Thyroid gland (tissue), 4 donors: ENCODE results near the gene RESF1. TPM values are rescaled to one million over a fixed set of nuclear protein-coding genes. Genes with fewer than 3 reads are reported as not detected.

Source experiments
- DNase-seq, 2 donors: peaks; one replicate each; pipeline ENCODE4 v3.0.0-alpha.2; 2019
- H3K27ac ChIP-seq, 3 donors: fragments of 200-600 bp; sonication (generic); 1 replicate in 2 of 3; 2 replicates in 1 of 3; pipeline ENCODE4 v1.5.1; 2016 to 2019; ENCODE audit warnings: mild to moderate bottlenecking in 1 of 3, moderate library complexity in 1 of 3
- H3K27me3 ChIP-seq: fragments of 200-600 bp; sonication (generic); one replicate; pipeline ENCODE4 v1.5.1; 2019
- H3K36me3 ChIP-seq, 2 donors: fragments of 200-600 bp; sonication (generic); one replicate each; pipeline ENCODE4 v1.5.1; 2016 to 2019
- H3K4me1 ChIP-seq, 2 donors: fragments of 200-600 bp; sonication (generic); one replicate each; pipeline ENCODE4 v1.5.1; 2017 to 2019
- H3K4me3 ChIP-seq, 3 donors: fragments of 200-600 bp; sonication (generic); replicated peaks in 1 of 3; 1 replicate in 2 of 3; 2 replicates in 1 of 3; pipeline ENCODE4 v1.5.1; 2016; ENCODE audit warnings: mild to moderate bottlenecking in 1 of 3
- H3K9me3 ChIP-seq: fragments of 200-600 bp; sonication (generic); one replicate; pipeline ENCODE4 v1.5.1; 2017
- POLR2A ChIP-seq, 2 donors: fragments of 450-650 bp; IDR thresholded peaks; one replicate each; pipeline ENCODE4 v1.6.1; 2017; ENCODE audit warnings: antibody characterized with exemption in 2 of 2, mild to moderate bottlenecking in 2 of 2, moderate library complexity in 1 of 2
- WGBS, 2 donors: methylation state at CpG; one replicate each; pipeline ENCODE4 v1.1.5; 2017; 5-methylcytosine and 5-hydroxymethylcytosine counted together
- intact Hi-C: fragments of 100-400 bp; cut with DNase I; formaldehyde crosslinking; loops from one replicate; pipeline ENCODE4 v1.15.1; 2023
- total RNA-seq, 4 donors: library from RNA; depleted of rRNA; stranded (reverse); fragments of >200 nt; gene quantifications; one replicate each; pipeline ENCODE4 v1.2.3, GENCODE V29; 2016
- TF ChIP-seq, protein P1 (sequence below), 6 experiments: fragments of 200-600 bp in 3 of 6; fragments of 450-650 bp in 3 of 6; sonication (generic) in 3 of 6; IDR thresholded peaks; one replicate each; pipeline ENCODE4 v1.5.1; 2016 to 2019; ENCODE audit warnings: antibody characterized with exemption in 6 of 6, mild to moderate bottlenecking in 2 of 6, inconsistent platforms in 1 of 6, moderate library complexity in 1 of 6

The RESF1 gene
- total RNA-seq, 4 donors from 2014 or later, result 62.5 to 75.1 (median 63.3) TPM

DNA sequence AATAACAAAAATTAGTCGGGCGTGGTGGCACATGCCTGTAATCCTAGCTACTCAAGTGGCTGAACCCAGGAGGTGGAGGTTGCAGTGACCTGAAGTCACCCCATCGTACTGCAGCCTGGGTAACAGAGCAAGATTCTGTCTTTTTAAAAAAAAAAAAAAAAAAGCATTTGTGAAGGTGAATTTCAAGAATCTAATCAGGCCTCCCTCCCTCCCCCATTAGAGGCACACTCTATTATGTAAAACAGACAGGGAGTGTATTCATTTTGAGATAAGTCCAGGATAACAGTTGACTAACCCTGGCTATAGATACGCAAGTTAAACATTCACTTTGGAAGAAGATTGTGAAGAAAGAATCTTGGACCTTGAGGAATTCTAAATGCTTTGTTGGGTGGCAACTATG is 2.9 kb downstream of the RESF1 start:
- Histone ChIP-seq H3K36me3 (peaks cover 0 to 7% of the 10 kb centered on the region in 2 donors), H3K9me3 (no peaks in the 10 kb centered on the region), H3K4me1 (peaks cover 34 to 45% of the 10 kb centered on the region in 2 donors), H3K27ac (peak overlapping the region in 1 of 3 donors; percentile 4), H3K27me3 (no peaks in the 10 kb centered on the region), H3K4me3 (no peak overlapping the region)
- DNase-seq, result peak; percentile 57 to 72
- TF ChIP-seq, protein P1, sequence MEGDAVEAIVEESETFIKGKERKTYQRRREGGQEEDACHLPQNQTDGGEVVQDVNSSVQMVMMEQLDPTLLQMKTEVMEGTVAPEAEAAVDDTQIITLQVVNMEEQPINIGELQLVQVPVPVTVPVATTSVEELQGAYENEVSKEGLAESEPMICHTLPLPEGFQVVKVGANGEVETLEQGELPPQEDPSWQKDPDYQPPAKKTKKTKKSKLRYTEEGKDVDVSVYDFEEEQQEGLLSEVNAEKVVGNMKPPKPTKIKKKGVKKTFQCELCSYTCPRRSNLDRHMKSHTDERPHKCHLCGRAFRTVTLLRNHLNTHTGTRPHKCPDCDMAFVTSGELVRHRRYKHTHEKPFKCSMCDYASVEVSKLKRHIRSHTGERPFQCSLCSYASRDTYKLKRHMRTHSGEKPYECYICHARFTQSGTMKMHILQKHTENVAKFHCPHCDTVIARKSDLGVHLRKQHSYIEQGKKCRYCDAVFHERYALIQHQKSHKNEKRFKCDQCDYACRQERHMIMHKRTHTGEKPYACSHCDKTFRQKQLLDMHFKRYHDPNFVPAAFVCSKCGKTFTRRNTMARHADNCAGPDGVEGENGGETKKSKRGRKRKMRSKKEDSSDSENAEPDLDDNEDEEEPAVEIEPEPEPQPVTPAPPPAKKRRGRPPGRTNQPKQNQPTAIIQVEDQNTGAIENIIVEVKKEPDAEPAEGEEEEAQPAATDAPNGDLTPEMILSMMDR (IDR thresholded peaks at IDR 0.05), result no peak
- TF ChIP-seq POLR2A (IDR thresholded peaks at IDR 0.05), result no peak
- intact Hi-C loops, result loop anchor here (5.0 kb wide), 1 partner anchor 300 kb away; no protein-coding TSS in a partner anchor
- WGBS, 2 donors, result 46 to 60% methylated on average over 4 of the region's 4 CpGs

DNA sequence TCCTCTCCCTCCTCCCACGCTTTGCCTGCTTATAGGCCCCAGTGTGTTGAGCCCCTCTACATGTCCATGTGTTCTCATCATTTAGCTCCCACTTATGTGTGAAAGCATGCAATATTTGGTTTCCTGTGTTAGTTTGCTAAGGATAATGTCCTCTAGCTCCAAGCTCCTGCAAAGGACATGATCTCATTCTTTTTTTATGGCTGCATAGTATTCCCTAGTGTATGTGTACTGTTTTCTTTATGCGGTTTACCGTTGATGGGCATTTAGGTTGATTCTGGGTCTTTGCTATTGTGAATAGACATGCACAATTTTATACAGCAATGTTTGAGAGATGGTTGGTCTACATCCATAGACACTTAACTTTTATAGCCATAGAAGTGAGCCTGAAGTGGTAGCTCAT is 5.1 kb downstream of the RESF1 start:
- intact Hi-C loops, result loop anchor here (5.0 kb wide), 1 partner anchor 302 kb away; no protein-coding TSS in a partner anchor
- TF ChIP-seq, protein P1 (IDR thresholded peaks at IDR 0.05), result no peak
- no peaks in the 10 kb centered on the region for H3K9me3 ChIP-seq
- H3K36me3 ChIP-seq, result peaks cover 0 to 7% of the 10 kb centered on the region in 2 donors
- no peak overlapping the region for H3K4me3 ChIP-seq
- H3K27me3 ChIP-seq, result no peaks in the 10 kb centered on the region
- H3K4me1 ChIP-seq, result peaks cover 29 to 55% of the 10 kb centered on the region in 2 donors
- H3K27ac ChIP-seq, result no peak overlapping the region
- no peak for DNase-seq
- WGBS, 2 donors, result 97 to 99% methylated on average over 3 of the region's 3 CpGs

DNA sequence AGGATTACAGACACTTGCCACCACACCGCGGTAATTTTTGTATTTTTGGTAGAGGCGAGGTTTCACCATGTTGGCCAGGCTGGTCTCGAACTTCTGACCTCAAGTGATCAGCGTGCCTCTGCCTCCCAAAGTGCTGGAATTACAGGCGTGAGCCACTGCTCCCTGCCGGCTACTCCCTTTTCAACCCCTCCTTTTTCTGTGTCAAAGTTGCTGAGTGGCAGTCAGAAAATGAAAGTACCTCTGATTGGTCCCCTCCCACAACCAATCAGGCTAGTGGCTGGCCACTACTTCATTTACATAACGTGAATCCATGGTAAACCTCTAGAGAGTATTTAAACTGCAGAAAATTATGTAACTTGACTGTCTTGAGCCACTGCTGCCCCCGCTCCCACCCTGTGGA is 5.9 kb downstream of the RESF1 start:
- Histone ChIP-seq H3K36me3 (peaks cover 0 to 7% of the 10 kb centered on the region in 2 donors), H3K4me1 (peaks cover 29 to 55% of the 10 kb centered on the region in 2 donors), H3K27ac (no peak overlapping the region), H3K27me3 (no peaks in the 10 kb centered on the region), H3K9me3 (no peaks in the 10 kb centered on the region), H3K4me3 (no peak overlapping the region)
- intact Hi-C loops, result no loop called here
- TF ChIP-seq, protein P1 (IDR thresholded peaks at IDR 0.05), result no peak
- no peak for TF ChIP-seq POLR2A (IDR thresholded peaks at IDR 0.05)
- no peak for DNase-seq
- 91 to 95% methylated on average over 9 of the region's 9 CpGs for WGBS, 2 donors

DNA sequence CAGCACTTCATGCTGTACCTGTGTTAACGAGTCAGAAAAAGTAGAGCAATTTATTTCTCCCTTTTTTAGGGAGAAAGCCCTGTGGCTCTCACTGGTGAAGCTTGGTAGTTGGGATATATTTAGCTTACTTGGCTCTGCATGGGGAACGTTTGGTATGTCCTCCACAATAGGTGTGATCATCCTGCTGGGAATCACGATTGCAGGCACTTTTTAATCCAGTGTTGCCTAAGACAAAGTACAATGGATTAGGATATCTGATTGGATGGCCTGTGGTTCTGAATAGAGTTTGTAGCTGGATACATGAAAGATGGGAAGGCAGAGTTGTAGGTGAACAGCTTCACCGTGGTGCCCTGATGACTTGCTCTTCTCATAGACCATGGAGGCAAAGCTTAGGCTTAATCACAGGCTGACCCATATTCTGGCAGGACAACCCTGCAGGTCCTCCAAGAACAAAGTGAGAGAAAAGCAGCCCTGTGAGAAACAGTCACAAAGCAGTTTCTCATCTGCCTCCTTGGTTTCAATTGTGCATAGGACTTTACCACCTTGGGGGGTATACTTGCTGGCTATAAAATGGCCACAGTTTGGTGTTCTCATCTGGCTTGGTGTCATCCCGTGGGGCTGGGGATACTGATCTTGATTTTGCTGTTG is 7.5 kb downstream of the RESF1 start:
- H3K4me1 ChIP-seq, result peaks cover 17 to 45% of the 10 kb centered on the region in 2 donors
- peaks cover 4 to 12% of the 10 kb centered on the region in 2 donors for H3K36me3 ChIP-seq
- H3K27me3 ChIP-seq, result no peaks in the 10 kb centered on the region
- intact Hi-C loops, result no loop called here
- H3K9me3 ChIP-seq, result no peaks in the 10 kb centered on the region
- H3K27ac ChIP-seq, result peak overlapping the region in 2 of 3 donors; percentile 10 to 22
- no peak for TF ChIP-seq POLR2A (IDR thresholded peaks at IDR 0.05)
- TF ChIP-seq, protein P1 (IDR thresholded peaks at IDR 0.05), result no peak
- DNase-seq, result no peak
- no peak overlapping the region for H3K4me3 ChIP-seq
- 59 to 60% methylated on average over 5 of the region's 5 CpGs for WGBS, 2 donors

DNA sequence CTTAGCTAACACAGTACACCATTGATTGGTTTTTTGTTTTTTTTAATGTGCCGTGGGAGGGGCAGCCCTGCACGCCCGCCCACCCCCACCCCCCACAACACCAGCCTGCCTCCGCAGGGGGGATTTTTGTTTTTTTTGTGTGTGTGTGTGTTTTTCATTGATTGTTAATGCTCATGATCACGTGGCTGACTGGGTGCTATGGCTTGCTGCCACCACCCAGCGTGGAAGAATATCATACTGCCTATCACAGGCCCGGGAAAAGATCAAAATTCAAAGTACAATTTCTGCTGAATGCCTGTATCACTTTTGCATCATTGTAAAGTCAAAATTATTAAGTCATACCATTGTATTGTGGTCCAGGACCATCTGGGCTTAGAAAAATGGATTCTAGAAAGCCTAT is 8.3 kb downstream of the RESF1 start:
- no peaks in the 10 kb centered on the region for H3K9me3 ChIP-seq
- no peak for TF ChIP-seq POLR2A (IDR thresholded peaks at IDR 0.05)
- TF ChIP-seq, protein P1 (IDR thresholded peaks at IDR 0.05), result no peak
- no peak overlapping the region for H3K27ac ChIP-seq
- no peak for DNase-seq
- WGBS, 2 donors, result 68 to 74% methylated on average over 7 of the region's 7 CpGs
- H3K36me3 ChIP-seq, result peaks cover 6 to 15% of the 10 kb centered on the region in 2 donors
- intact Hi-C loops, result no loop called here
- H3K4me3 ChIP-seq, result no peak overlapping the region
- no peaks in the 10 kb centered on the region for H3K27me3 ChIP-seq
- H3K4me1 ChIP-seq, result peaks cover 12 to 38% of the 10 kb centered on the region in 2 donors
